RKO (cell line): ENCODE measurements around the gene ASB7.

Experiments
- DNase-seq: peaks from one replicate; pipeline ENCODE4 v3.0.0-alpha.2; 2016; ENCODE audit warnings: low spot score

Gene ASB7

DNA sequence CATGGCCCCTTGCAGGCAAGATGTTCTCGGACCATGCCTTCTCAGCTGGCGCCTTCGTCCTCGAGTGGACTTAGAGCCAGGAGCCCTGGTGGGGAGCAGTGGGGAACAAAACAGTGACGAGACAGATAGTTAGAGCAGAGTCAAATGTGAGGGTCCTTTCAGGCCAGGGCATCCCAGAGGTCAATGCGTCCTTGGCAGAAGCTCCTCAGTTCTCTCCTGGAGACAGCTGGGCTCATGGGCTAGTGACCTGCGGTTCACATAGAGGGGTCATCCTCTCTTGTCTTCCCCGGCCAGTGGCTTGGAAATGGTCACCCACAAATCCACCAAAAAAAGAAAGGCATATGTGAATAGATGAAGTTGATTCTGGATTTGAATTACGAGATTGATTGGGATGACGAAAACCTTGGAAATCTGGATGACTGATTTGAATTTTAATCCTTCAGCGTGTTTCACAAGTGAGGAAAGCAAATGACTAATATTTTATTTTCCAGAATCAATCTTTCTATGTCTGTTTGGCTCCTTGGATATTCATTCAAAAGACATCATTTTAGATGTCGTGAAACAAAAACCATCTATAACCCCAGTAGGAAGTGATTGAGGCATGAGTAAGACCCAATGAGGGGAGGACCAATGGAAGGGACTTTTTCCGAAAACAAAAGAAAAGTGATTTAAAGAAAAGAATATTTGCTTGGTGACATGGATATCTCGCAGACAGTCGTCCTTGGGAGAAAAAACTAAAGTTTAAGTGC is 84.5 kb downstream of the ASB7 start:
- no peak for DNase-seq

DNA sequence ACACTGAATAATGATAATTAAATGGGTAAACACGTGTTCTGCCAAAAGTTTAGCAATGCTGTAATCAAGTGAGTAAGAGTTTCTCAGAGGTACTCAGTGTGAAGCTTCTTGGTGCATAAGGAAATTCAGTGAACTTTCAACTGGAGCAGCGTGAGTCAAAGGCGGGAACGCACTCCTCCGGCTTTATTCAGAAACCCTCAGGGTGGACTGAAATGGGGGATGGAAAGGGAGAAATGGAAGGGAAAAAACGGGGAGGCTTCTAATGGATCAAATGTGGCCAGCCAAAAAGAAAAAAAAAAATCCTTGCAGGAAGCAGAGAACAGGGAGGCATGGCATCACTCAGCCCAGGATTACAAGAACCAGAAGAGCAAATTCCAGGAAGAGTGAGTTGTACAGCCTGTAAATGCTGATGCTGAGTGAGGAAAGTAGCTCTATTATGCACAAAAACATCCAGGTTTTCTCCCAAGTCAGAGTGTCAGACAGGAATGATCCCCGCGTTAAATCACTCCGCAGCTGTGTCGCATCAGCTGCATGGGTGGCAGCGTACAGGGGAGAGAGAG is 85.3 kb downstream of the ASB7 start:
- DNase-seq, result peak; percentile 43

DNA sequence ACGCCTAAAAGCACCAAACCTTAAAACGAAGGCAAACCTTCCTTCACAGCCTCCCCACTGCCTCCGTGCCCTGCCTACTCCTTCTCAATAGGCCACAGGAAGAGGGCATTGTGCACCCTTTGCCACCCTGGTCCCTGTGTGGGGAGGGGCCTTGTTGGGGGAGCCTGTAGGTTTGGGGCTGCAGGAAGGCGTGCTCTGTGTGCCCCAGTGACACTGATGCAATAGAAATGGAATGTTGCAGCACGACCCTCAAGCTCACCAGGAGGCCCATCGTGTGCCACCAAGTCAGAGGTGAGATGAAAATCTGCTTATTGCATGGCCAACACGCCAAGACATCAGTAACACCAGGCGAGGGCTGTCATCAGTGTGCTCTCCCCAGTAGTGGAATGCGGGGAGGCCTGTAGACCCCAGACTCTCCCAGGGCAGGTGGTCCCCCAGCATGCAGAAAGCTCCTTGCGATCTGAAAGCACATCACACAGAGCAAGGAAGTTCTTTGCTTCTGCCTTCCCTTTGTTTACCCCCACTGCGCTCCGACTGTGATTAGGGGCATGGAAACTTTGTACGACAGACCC is 86.2 kb downstream of the ASB7 start:
- DNase-seq, result no peak

DNA sequence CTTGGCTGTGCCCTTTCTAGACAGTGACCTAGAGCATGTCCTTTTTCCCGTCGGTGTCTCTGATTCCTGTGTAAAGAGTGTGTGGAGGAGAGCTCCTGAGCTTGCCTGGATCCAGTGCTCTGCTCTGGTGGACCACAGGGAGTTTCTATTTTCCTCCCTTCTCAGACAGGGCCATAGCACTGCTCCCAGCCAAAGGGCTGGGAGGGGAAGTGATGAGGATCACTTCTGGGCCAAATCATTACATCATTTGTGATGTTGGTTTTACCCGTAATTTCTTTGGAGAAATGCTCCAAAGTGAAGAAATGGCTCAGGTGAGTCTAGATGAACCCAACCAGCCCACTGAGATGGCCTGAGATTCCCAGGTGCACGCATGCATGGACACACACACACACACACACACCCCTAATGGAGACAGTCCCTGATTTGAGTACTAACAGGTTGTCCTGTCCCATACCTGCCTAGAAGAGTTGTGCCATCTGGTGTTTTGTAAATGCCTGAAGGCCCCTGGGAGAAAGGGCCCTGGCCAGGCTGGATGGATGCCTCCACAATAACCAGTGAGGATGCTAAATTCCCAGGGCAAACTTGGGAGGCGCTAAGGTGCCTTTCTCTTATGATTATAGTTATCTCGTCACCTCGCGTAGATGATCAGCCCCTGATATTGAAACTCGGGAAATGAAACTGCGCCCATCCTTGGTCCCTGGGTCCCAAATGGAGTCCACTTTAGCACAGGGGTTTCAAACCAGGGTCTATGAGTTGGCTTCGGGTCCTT is 86.9 kb downstream of the ASB7 start:
- DNase-seq, result no peak

DNA sequence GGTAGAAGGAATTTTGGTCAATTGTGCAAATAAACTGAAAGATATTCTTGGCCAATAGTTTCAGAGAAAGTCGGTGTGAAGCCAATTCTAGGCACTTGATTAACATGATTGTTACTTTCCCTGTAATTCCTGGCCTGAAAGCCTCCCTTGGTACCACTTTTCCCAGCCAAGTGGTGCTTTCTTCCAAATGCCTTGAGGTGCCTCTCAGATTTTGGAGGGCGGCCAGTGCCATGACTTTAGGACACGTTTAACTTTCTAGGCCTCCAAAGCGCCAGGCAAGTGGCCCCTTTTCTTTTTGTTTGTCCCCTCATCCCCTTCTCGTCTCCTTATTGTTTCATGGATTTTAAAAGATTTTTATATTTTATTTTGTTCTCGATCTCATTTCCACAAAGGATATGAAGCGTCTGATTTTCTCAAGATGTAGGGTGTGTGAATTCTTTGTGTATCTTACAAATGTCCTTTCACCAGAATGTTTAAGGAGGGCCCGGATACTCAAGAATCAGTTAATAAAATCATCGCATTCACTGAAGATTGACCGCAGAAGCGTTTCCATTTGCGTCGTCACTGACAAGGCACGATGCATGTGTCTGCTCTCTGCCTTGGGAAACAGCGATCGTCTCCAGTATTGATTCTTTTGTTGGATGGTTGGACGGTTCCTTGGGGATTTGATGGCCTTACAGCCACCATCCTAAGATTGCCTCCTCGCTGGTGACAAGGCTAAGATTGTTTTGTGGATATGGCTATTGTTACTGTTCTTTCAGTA is 87.8 kb downstream of the ASB7 start:
- no peak for DNase-seq

DNA sequence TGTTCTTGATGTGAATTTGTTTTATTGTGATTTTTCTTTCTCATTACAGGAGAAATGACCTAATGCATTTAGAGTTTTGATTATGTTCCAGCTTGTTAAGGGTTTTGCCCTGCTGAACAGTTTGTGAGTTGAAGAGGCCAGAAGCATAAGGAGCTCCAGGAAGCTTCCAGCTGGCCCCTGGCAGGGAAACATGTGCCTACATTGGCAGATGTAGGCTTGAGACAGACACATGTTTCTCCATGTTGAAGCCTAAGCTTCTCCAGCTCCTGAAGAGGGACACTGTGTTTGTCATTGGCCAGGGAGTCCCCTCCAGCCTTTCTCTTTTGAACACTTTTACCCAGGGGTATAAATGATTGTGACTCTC is 88.4 kb downstream of the ASB7 start:
- DNase-seq, result no peak

DNA sequence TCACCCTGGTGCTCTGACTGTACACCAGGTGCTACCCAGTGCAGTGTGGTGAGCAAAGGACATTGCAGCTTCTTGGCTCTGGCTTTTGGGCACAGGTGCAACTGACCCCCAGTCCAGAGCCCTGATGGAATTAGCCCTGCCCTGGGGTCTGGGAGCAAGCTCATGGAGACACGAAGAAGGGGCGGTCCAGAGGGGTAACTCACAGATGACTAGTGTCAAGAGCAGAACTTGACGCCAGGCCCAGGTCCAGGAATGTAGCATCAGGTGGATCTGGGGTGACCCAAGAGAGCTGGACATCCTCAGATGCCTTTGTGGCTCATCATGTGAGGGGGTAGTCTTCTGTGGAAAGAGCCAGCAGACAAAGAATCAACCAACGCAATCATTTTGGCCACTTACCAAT is 88.9 kb downstream of the ASB7 start:
- no peak for DNase-seq

DNA sequence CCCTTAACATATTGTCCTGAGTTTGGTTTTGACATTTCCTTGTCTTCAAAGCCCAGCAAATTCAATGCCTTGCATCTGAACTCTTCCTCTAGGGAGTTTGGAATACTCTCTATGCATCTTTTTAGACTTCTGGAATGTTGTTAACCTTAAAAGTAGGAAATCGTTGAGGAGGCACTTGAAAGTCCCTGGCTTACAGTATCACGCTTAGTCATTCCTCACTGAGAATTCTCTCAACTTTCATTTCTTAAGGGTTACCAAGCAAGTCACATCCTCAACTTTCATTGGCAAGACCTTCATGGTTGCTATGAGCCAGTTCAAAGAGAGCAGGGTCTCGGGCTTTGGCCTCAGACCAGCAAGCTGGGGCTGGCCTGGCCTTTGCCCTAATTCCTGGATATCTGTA is 89.9 kb downstream of the ASB7 start:
- DNase-seq, result no peak

DNA sequence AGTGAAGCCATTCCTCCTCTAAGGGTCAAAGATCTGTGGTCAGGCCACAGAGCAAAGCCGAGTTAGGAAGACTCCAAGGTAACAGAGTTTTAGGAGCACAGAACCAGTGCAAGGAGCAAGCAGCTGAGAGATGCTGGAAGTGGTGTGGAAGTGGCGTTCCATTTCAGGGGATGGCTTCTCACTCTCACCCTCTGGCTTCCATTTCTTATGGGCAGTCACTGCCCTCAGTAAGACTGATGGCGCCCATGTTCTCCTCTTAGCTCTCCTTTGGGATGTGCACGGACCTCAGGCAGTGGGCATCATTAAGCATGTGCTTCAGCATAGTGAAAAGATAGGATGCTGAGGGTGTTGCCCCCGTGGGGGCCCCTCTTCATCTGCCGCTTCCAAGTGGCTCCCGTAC is 90.3 kb downstream of the ASB7 start:
- DNase-seq, result no peak

DNA sequence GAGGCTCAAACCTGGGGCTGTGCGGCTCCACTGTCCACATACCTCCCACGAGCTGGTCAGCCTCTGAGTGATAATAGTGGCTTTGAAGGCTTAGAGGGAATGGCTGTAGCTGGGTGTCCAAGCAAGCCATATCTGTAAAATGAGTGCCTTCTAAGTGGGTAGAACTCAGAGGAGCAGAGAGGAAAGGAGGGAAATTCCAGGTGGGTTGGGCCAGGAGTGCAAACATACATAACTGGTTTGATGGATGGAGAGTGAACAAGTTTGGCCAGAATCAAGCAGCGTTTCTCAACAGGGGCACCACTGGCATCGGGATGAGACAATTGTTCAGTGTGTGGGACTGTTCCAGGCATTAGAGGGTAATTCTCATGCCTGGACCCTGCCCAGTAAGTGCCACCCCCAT is 91.1 kb downstream of the ASB7 start:
- DNase-seq, result no peak

DNA sequence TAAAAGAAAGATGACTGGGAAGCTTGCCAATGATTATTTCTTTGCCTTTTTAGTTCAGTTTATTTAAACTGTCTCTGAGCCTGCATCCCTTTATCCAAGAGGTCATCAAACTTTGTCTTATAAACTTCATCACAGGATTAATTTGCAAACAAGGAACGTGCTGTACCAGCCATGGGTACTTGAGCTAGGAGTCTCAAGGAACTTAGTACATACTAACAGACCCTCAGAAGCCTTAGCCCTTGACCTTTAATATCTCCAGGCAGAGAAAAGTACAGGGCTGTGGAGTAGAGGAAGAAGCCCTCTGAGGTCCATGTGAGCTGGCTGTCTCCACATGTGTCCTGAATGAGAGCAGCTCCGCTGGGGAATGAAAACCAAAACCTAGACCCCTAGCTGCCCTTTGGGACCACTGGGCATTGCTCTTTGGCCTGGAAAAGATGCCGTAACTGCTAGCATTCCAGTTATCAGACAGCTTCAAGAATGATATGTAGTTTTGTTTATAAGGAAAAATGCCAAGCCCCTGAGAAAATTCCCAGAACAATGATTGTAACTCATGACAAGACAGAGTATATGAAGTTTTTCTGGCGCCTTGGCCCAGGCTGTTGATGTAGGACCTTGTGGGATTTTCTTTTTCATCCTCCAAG is 92.1 kb downstream of the ASB7 start:
- DNase-seq, result no peak

DNA sequence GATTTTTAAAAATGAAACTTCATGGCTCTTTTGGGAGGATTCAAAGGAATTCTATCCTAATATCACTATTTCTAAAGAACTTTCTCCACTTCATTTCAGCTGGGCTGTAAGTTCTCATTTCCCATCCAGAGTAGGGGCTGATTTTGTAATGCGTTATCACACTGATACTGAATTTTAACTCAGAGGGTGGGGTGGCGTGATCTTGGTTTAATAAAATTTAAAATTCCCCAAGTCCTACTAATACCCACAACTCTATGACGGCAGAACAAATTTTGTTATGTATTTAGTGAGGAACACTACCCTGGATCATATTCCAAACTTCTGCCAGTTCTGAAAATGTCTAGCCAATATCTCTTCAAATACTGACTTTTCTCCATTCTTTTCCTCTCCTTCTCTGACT is 92.7 kb downstream of the ASB7 start:
- DNase-seq, result no peak

DNA sequence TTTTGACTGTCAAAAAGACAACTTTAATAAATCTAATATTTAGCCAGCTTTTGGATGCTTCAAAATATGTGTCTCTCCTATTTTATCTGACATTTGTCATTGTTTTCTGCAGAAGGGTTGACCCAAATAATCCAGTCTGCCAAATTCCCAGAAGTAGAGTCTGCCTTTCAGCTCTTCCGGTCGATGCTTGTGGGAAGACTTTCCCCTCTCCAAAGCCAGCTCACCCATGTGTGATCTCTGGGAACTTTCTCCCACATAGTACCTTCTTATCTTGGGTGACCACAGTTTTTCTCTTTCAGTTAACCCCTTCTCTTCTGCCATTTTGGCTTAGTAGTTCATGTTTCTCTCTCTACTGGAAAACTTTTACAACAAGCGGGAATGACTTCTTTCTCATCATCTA is 94.1 kb downstream of the ASB7 start:
- DNase-seq, result no peak
